Vagina (tissue), 2 donors: Measurements from ENCODE around the gene DNAJC22. TPM values are rescaled to one million over a fixed set of nuclear protein-coding genes. Genes with fewer than 3 reads are reported as not detected.

Experiments
- DNase-seq, 2 donors: peaks; one replicate each; pipeline ENCODE4 v3.0.0-alpha.2; 2017; ENCODE audit errors: extremely low spot score in 2 of 2
- H3K27ac ChIP-seq: fragments of 200-600 bp; sonication (generic); one replicate; pipeline ENCODE4 v1.5.1; 2019
- H3K27me3 ChIP-seq: fragments of 200-600 bp; sonication (generic); one replicate; pipeline ENCODE4 v1.5.1; 2019
- H3K36me3 ChIP-seq, 2 donors: fragments of 200-600 bp; sonication (generic); one replicate each; pipeline ENCODE4 v1.5.1; 2017 to 2019
- H3K4me1 ChIP-seq: fragments of 200-600 bp; sonication (generic); one replicate; pipeline ENCODE4 v1.5.1; 2019
- H3K4me3 ChIP-seq, 2 donors: fragments of 200-600 bp; sonication (generic); 1 replicate in 1 of 2; 2 replicates in 1 of 2; pipeline ENCODE4 v1.5.1; 2016 to 2019
- H3K9me3 ChIP-seq: fragments of 200-600 bp; sonication (generic); one replicate; pipeline ENCODE4 v1.5.1; 2019
- POLR2A ChIP-seq, 2 donors: fragments of 450-650 bp; IDR thresholded peaks; one replicate each; pipeline ENCODE4 v1.6.1; 2017; ENCODE audit warnings: antibody characterized with exemption in 2 of 2, mild to moderate bottlenecking in 2 of 2, moderate library complexity in 2 of 2
- POLR2AphosphoS5 ChIP-seq, 2 donors: sonication (generic); formaldehyde crosslinking; IDR thresholded peaks; one replicate each; pipeline ENCODE4 v1.9.0; 2017; ENCODE audit warnings: antibody characterized with exemption in 2 of 2, mild to moderate bottlenecking in 2 of 2, low read depth in 1 of 2; ENCODE audit not compliant: insufficient read depth in 1 of 2
- intact Hi-C: fragments of 100-400 bp; cut with DNase I; formaldehyde crosslinking; loops from one replicate; pipeline ENCODE4 v1.15.1; 2023
- total RNA-seq: library from RNA; depleted of rRNA; stranded (reverse); fragments of >200 nt; gene quantifications from one replicate; pipeline ENCODE4 v1.2.3, GENCODE V29; 2016
- TF ChIP-seq, protein P1 (sequence below), 3 experiments: fragments of 450-650 bp in 2 of 3; fragments of 200-600 bp in 1 of 3; sonication (generic) in 1 of 3; IDR thresholded peaks; one replicate each; pipeline ENCODE4 v1.5.1; 2017 to 2019; ENCODE audit warnings: antibody characterized with exemption in 3 of 3, mild to moderate bottlenecking in 2 of 3, moderate library complexity in 2 of 3

The DNAJC22 gene
- total RNA-seq, 1 donor from 2014 or later, result 3.7 TPM

DNA sequence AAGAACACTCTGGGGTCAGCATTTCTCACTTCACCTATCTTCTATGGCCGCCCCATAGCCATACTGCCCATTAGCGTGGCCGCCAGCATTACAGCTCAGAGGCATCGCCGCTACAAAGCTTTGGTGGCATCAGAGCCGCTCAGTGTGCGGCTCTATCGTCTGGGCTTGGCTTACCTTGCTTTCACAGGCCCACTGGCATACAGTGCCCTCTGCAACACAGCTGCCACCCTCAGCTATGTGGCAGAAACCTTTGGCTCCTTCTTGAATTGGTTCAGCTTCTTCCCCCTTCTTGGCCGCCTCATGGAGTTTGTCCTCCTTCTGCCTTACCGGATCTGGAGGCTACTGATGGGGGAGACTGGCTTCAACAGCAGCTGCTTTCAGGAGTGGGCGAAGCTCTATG is 2.6 kb downstream of the DNAJC22 start:
- peaks cover 19% of the 10 kb centered on the region for H3K27me3 ChIP-seq

DNA sequence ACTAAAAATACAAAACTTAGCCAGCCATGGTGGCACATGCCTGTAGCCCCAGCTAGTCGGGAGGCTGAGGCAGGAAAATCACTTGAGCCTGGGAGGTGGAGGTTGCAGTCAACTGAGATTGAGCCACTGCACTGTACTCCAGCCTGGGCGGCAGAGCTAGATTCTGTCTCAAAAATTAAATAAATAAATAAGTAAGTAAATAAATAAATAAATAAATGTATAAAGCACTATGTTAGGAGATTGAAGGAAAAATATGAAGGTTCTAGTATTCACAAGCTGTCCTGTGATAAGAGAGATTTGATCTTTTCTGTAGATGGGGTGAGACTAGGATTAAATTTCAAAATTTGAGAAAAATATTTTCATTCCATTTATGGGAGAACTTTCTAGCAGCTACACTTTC is 5.7 kb downstream of the DNAJC22 start:
- TF ChIP-seq POLR2AphosphoS5 (IDR thresholded peaks at IDR 0.05; ENCODE audit: insufficient read depth in 1 of 2, low read depth in 1 of 2) (no peak), POLR2A (IDR thresholded peaks at IDR 0.05) (no peak)
- TF ChIP-seq, protein P1, sequence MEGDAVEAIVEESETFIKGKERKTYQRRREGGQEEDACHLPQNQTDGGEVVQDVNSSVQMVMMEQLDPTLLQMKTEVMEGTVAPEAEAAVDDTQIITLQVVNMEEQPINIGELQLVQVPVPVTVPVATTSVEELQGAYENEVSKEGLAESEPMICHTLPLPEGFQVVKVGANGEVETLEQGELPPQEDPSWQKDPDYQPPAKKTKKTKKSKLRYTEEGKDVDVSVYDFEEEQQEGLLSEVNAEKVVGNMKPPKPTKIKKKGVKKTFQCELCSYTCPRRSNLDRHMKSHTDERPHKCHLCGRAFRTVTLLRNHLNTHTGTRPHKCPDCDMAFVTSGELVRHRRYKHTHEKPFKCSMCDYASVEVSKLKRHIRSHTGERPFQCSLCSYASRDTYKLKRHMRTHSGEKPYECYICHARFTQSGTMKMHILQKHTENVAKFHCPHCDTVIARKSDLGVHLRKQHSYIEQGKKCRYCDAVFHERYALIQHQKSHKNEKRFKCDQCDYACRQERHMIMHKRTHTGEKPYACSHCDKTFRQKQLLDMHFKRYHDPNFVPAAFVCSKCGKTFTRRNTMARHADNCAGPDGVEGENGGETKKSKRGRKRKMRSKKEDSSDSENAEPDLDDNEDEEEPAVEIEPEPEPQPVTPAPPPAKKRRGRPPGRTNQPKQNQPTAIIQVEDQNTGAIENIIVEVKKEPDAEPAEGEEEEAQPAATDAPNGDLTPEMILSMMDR (IDR thresholded peaks at IDR 0.05), result no peak
- Histone ChIP-seq H3K4me1 (peaks cover 10% of the 10 kb centered on the region), H3K9me3 (no peaks in the 10 kb centered on the region), H3K36me3 (no peaks in the 10 kb centered on the region), H3K27ac (no peak overlapping the region), H3K4me3 (no peak overlapping the region), H3K27me3 (no peaks in the 10 kb centered on the region)
- intact Hi-C loops, result no loop called here
- DNase-seq, result no peak

More for the DNA sequence above, 2.6 kb downstream of the DNAJC22 start:
- Histone ChIP-seq H3K4me1 (peaks cover 37% of the 10 kb centered on the region), H3K36me3 (no peaks in the 10 kb centered on the region), H3K27ac (no peak overlapping the region), H3K9me3 (no peaks in the 10 kb centered on the region), H3K4me3 (no peak overlapping the region)
- intact Hi-C loops, result no loop called here
- peak in 1 of 2 donors; percentile 42 for DNase-seq
- TF ChIP-seq POLR2AphosphoS5 (IDR thresholded peaks at IDR 0.05; ENCODE audit: insufficient read depth in 1 of 2, low read depth in 1 of 2) (no peak), POLR2A (IDR thresholded peaks at IDR 0.05) (no peak)
- TF ChIP-seq, protein P1 (IDR thresholded peaks at IDR 0.05), result no peak

DNA sequence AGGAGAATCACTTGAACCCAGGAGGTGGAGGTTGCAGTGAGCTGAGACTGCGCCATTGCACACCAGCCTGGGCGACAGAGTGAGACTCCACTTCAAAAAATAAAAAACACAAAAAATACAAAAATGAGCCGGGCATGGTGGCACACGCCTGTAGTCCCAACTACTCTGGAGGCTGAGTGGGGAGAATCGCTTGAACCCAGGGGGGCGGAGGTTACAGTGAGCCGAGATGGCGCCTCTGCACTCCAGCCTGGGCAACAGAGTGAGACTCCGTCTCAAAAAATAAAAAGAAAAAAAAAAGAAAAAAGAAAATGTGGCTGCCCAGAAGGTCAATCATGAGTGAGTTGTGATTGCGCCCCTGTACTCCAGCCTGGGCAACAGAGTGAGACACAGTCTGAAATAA is 9.2 kb downstream of the DNAJC22 start:
- H3K4me1 ChIP-seq, result peaks cover 3% of the 10 kb centered on the region
- no peaks in the 10 kb centered on the region for H3K9me3 ChIP-seq
- no peak for TF ChIP-seq POLR2A (IDR thresholded peaks at IDR 0.05)
- TF ChIP-seq, protein P1 (IDR thresholded peaks at IDR 0.05), result no peak
- TF ChIP-seq POLR2AphosphoS5 (IDR thresholded peaks at IDR 0.05; ENCODE audit: insufficient read depth in 1 of 2, low read depth in 1 of 2), result no peak
- intact Hi-C loops, result loop anchor here (5.0 kb wide), 1 partner anchor 156 kb away; no protein-coding TSS in a partner anchor
- no peaks in the 10 kb centered on the region for H3K36me3 ChIP-seq
- no peak overlapping the region for H3K27ac ChIP-seq
- no peak for DNase-seq
- no peaks in the 10 kb centered on the region for H3K27me3 ChIP-seq
- H3K4me3 ChIP-seq, result no peak overlapping the region

DNA sequence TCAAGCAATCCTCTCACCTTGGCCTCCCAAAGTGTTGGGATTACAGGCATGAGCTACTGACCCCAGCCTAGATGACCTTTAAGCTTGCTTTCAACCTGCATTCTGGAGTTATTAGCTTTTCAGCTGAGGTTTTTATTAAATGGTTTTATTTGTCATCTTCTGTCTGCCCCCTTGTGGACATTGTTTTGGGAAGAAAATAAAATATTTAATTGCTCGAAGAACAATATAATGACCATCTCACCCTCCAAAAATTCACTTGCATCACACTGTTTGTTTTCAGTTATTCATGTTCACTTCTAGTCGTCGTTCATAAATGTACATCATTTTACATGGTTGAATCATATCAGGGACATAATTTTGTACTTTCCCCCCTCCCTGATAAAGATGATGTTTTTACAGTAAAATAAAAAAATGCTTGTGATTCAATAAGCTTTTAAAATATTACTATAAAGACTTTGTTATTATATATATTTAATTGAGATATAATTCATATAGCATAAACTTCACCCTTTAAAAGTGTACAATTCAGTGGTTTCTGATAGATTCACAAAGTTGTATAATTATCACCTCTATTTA is 10.5 kb downstream of the DNAJC22 start:
- Histone ChIP-seq H3K27me3 (no peaks in the 10 kb centered on the region), H3K4me3 (no peak overlapping the region), H3K9me3 (no peaks in the 10 kb centered on the region), H3K36me3 (no peaks in the 10 kb centered on the region), H3K27ac (no peak overlapping the region), H3K4me1 (peaks cover 11% of the 10 kb centered on the region)
- TF ChIP-seq POLR2A (IDR thresholded peaks at IDR 0.05) (no peak), POLR2AphosphoS5 (IDR thresholded peaks at IDR 0.05; ENCODE audit: insufficient read depth in 1 of 2, low read depth in 1 of 2) (no peak)
- TF ChIP-seq, protein P1 (IDR thresholded peaks at IDR 0.05), result peak in 2 of 3 experiments; percentile 9 to 13
- intact Hi-C loops, result loop anchor here (5.0 kb wide), 1 partner anchor 155 kb away; no protein-coding TSS in a partner anchor
- DNase-seq, result no peak

DNA sequence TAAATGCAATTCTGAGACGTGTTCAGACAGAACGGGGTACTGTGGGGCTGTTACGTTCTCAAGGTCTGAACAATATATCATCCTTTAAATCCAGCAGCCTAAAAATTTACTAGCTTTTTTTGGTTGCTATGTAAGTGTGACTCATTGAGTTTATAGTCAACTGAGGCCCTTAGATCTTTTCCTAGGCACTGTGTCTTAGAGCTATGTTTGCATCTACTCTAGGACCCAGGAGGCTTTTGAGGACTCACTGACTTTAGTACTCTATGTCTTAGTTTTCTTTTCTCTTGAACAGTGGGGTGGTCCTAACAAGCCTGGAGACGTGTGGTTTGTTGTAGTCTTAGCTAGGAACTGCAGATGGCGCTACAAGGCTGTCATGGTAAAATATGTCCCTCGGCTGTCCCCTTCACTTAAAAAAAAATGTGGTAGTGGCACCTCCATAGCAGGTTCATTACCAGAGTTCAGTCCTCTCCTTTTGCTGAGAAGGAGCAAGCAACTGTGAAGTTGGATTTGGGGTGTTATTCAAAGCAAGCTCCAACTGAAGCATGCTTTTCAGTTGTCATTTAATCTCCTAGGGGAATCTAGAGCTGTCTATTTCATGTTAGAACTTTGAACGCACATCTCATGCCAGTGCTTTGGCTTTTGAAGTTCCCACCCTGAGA is 11.9 kb downstream of the DNAJC22 start:
- H3K4me1 ChIP-seq, result peaks cover 11% of the 10 kb centered on the region
- no peaks in the 10 kb centered on the region for H3K9me3 ChIP-seq
- no peak for DNase-seq
- no peaks in the 10 kb centered on the region for H3K27me3 ChIP-seq
- no peaks in the 10 kb centered on the region for H3K36me3 ChIP-seq
- H3K27ac ChIP-seq, result no peak overlapping the region
- intact Hi-C loops, result loop anchor here (5.0 kb wide), 1 partner anchor 154 kb away; no protein-coding TSS in a partner anchor
- no peak for TF ChIP-seq POLR2AphosphoS5 (IDR thresholded peaks at IDR 0.05; ENCODE audit: insufficient read depth in 1 of 2, low read depth in 1 of 2)
- TF ChIP-seq, protein P1 (IDR thresholded peaks at IDR 0.05), result peak; percentile 56 to 65 (median 59)
- H3K4me3 ChIP-seq, result no peak overlapping the region
